Lung (tissue), 12 donors: ENCODE data around the gene RAB8B. TPM values are rescaled to one million over a fixed set of nuclear protein-coding genes. Genes with fewer than 3 reads are reported as not detected.

Source experiments
- ATAC-seq: fragments of 200-7000 bp; cut with Tn5 transposase; one replicate; pipeline ENCODE4 v1.9.1; 2020; ENCODE audit warnings: moderate number of reproducible peaks; ENCODE audit not compliant: insufficient read depth, low FRiP score
- DNase-seq, 3 donors: peaks; one replicate each; pipeline ENCODE4 v3.0.0-alpha.2; 2013 to 2017
- H3K27ac ChIP-seq, 2 donors: one replicate each; pipeline ENCODE4 v1.5.1; 2013; ENCODE audit warnings: mild to moderate bottlenecking in 2 of 2, moderate library complexity in 2 of 2, control low read depth in 1 of 2, inconsistent platforms in 1 of 2, low read depth in 1 of 2, low read length in 1 of 2
- H3K27me3 ChIP-seq, 3 donors: one replicate each; pipeline ENCODE4 v1.5.1; 2013; ENCODE audit warnings: low read length in 2 of 3; ENCODE audit not compliant: control insufficient read depth in 3 of 3, insufficient read depth in 3 of 3
- H3K36me3 ChIP-seq, 4 donors: one replicate each; pipeline ENCODE4 v1.5.1; 2013; ENCODE audit warnings: low read length in 4 of 4, mild to moderate bottlenecking in 1 of 4, moderate library complexity in 1 of 4; ENCODE audit not compliant: control insufficient read depth in 4 of 4, insufficient read depth in 4 of 4
- H3K4me1 ChIP-seq, 5 donors: one replicate each; pipeline ENCODE4 v1.5.1; 2013; ENCODE audit warnings: low read length in 5 of 5, mild to moderate bottlenecking in 2 of 5, moderate library complexity in 1 of 5; ENCODE audit not compliant: control insufficient read depth in 5 of 5, insufficient read depth in 5 of 5
- H3K4me3 ChIP-seq: one replicate; pipeline ENCODE4 v1.5.1; 2013; ENCODE audit warnings: mild to moderate bottlenecking, control low read depth, moderate library complexity
- H3K9ac ChIP-seq, 2 donors: one replicate each; pipeline ENCODE4 v1.5.1; 2013; ENCODE audit warnings: low read length in 2 of 2, control low read depth in 1 of 2; ENCODE audit not compliant: insufficient read depth in 1 of 2
- H3K9me3 ChIP-seq, 4 donors: one replicate each; pipeline ENCODE4 v1.5.1; 2013; ENCODE audit warnings: low read length in 3 of 4, mild to moderate bottlenecking in 1 of 4, moderate library complexity in 1 of 4; ENCODE audit not compliant: control insufficient read depth in 4 of 4, insufficient read depth in 3 of 4
- WGBS, 2 donors: extraction: QIAGEN DNeasy Blood & Tissue Kit; methylation state at CpG; one replicate each; pipeline ENCODE4 v1.1.7; 2013; 5-methylcytosine and 5-hydroxymethylcytosine counted together
- polyA plus RNA-seq, 2 donors: library from polyadenylated mRNA; stranded (reverse); fragments of 200-250 nt; gene quantifications; one replicate each; pipeline ENCODE4 v1.2.1, GENCODE V29; 2013
- total RNA-seq, 2 donors: library from RNA; depleted of rRNA in 1 of 2; stranded (reverse); fragments of >200 nt in 1 of 2; gene quantifications; one replicate each; pipeline ENCODE4 v1.2.1, GENCODE V29; 2014 to 2021
- TF ChIP-seq, protein P1 (sequence below): IDR thresholded peaks from 2 replicates; pipeline ENCODE4 v1.5.1; 2012; ENCODE audit warnings: mild to moderate bottlenecking; ENCODE audit errors: control extremely low read depth, extremely low read depth
- donor health status: control.
- donor health status: control.
- donor health status: Bipolar disorder and iron deficiency.
- donor health status: healthy.
- donor health status: DM: yes; HTN: yes; CAD: no.

RAB8B gene
- total and polyA plus RNA-seq, 4 donors: 10.0 to 88.9 (median 35.7) TPM

DNA sequence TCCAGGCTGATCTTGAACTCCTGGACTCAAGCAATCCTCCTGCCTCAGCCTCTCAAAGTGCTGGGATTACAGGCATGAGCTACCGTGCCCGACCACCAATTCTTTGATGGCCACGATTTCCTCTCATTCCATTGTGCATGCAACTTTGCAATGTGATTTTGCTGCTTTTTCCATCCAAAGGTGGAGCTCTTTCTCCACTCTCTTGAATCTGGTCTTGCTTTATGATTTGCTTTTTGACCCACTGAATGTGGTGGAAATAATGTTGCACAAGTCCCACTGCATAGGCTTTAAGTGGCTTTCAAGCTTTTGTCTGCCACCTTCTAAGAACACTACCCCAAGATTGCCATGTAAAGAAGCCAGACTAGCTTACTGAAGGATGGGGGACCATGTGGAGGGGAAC lies 42.7 kb upstream of the RAB8B start:
- Histone ChIP-seq H3K9ac (no peak overlapping the region), H3K9me3 (peaks cover 0 to 2% (median 0%) of the 10 kb centered on the region in 4 donors), H3K4me3 (no peak overlapping the region), H3K36me3 (peaks cover 2 to 10% (median 8%) of the 10 kb centered on the region in 4 donors), H3K4me1 (peaks cover 0 to 2% (median 0%) of the 10 kb centered on the region in 5 donors), H3K27me3 (no peaks in the 10 kb centered on the region), H3K27ac (no peak overlapping the region)
- TF ChIP-seq, protein P1, sequence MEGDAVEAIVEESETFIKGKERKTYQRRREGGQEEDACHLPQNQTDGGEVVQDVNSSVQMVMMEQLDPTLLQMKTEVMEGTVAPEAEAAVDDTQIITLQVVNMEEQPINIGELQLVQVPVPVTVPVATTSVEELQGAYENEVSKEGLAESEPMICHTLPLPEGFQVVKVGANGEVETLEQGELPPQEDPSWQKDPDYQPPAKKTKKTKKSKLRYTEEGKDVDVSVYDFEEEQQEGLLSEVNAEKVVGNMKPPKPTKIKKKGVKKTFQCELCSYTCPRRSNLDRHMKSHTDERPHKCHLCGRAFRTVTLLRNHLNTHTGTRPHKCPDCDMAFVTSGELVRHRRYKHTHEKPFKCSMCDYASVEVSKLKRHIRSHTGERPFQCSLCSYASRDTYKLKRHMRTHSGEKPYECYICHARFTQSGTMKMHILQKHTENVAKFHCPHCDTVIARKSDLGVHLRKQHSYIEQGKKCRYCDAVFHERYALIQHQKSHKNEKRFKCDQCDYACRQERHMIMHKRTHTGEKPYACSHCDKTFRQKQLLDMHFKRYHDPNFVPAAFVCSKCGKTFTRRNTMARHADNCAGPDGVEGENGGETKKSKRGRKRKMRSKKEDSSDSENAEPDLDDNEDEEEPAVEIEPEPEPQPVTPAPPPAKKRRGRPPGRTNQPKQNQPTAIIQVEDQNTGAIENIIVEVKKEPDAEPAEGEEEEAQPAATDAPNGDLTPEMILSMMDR: no peak
- ATAC-seq (no peak), DNase-seq (peak in 2 of 3 donors; percentile 28 to 53)
- WGBS, 2 donors: 66 to 73% methylated on average over 3 of the region's 3 CpGs

DNA sequence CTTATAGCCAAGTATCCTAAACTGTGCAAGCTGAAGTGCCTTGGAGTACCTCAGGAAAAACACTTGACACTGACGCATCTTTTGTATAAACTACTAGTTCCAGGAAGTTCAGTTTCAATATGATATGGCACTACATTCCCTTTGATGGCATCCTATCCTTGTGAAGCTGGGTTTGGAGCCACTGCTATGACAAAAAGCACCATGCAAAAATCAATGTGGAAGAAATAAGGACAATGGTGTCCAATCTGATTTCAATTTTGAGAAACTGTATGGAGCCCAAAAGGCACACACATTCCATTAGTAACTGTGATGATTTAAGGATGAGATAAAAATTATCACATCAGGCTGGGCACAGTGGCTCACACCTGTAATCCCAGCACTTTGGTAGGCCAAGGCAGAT lies 37.7 kb upstream of the RAB8B start:
- Histone ChIP-seq H3K27ac (no peak overlapping the region), H3K9ac (no peak overlapping the region), H3K36me3 (peaks cover 9 to 33% (median 11%) of the 10 kb centered on the region in 4 donors), H3K27me3 (no peaks in the 10 kb centered on the region), H3K4me1 (peaks cover 0 to 8% (median 0%) of the 10 kb centered on the region in 5 donors), H3K9me3 (no peaks in the 10 kb centered on the region), H3K4me3 (no peak overlapping the region)
- WGBS, 2 donors: 61 to 82% methylated on average over 1 of the region's 1 CpG
- ATAC-seq: no peak
- DNase-seq: no peak
- TF ChIP-seq, protein P1: no peak

DNA sequence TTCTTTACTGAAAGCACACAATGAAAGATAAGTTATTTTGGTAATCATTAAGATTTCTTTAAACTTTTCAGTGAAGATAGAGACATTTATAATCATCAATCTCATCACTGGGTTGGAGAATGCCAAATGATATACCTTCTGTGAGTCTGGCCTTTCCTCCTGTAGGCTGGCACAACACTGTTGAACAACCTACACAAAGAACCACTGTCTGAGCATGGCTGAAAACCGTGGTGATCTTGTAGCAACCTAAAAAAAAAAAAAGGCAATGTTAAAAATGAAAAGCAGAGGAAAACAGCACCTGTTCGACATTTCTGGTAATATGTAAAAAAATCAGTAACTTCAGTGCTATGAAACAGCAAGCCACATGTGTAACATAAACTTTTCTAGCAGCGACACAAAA lies 33.9 kb upstream of the RAB8B start:
- no peak for DNase-seq
- ATAC-seq: no peak
- H3K9ac ChIP-seq: peak overlapping the region in 1 of 2 donors; percentile 95
- H3K27ac ChIP-seq: no peak overlapping the region
- H3K36me3 ChIP-seq: peaks cover 6 to 25% (median 9%) of the 10 kb centered on the region in 4 donors
- TF ChIP-seq, protein P1: no peak
- H3K27me3 ChIP-seq: no peaks in the 10 kb centered on the region
- H3K4me3 ChIP-seq: no peak overlapping the region
- 78 to 79% methylated on average over 3 of the region's 3 CpGs for WGBS, 2 donors
- no peaks in the 10 kb centered on the region for H3K9me3 ChIP-seq
- peaks cover 0 to 12% (median 2%) of the 10 kb centered on the region in 5 donors for H3K4me1 ChIP-seq
